Tibial artery (tissue), 4 donors: Measurements from ENCODE around the gene KCTD19.

ENCODE experiments used
- DNase-seq, 2 donors: peaks; one replicate each; pipeline ENCODE4 v3.0.0-alpha.2; 2019
- H3K27ac ChIP-seq, 2 donors: fragments of 200-600 bp; sonication (generic) in 1 of 2; 1 replicate in 1 of 2; 2 replicates in 1 of 2; pipeline ENCODE4 v1.5.1; 2018 to 2019; ENCODE audit warnings: mild to moderate bottlenecking in 1 of 2
- H3K27me3 ChIP-seq, 2 donors: fragments of 200-600 bp; sonication (generic) in 1 of 2; one replicate each; pipeline versions ENCODE4 v1.5.1 to v1.6.0; 2016 to 2019
- H3K36me3 ChIP-seq, 3 donors: fragments of 200-600 bp; sonication (generic) in 2 of 3; one replicate each; pipeline ENCODE4 v1.5.1; 2016 to 2019; ENCODE audit warnings: mild to moderate bottlenecking in 2 of 3
- H3K4me1 ChIP-seq, 4 donors: fragments of 200-600 bp; sonication (generic) in 2 of 4; 1 replicate in 3 of 4; 2 replicates in 1 of 4; pipeline ENCODE4 v1.5.1; 2016 to 2019
- H3K4me3 ChIP-seq, 2 donors: fragments of 200-600 bp; sonication (generic) in 1 of 2; 1 replicate in 1 of 2; 2 replicates in 1 of 2; pipeline ENCODE4 v1.5.1; 2018 to 2019; ENCODE audit warnings: mild to moderate bottlenecking in 2 of 2
- H3K9me3 ChIP-seq, 3 donors: fragments of 200-600 bp; sonication (generic) in 1 of 3; one replicate each; pipeline ENCODE4 v1.5.1; 2016 to 2019
- intact Hi-C: fragments of 100-400 bp; cut with DNase I; formaldehyde crosslinking; loops from one replicate; pipeline ENCODE4 v1.15.0; 2023; ENCODE audit warnings: low total_unique reads
- TF ChIP-seq, protein P1 (sequence below), 2 experiments: fragments of 200-600 bp in 1 of 2; fragments of 450-650 bp in 1 of 2; IDR thresholded peaks; one replicate each; pipeline ENCODE4 v1.5.1; 2017 to 2019; ENCODE audit warnings: antibody characterized with exemption in 2 of 2, mild to moderate bottlenecking in 1 of 2, moderate library complexity in 1 of 2

KCTD19 gene

DNA sequence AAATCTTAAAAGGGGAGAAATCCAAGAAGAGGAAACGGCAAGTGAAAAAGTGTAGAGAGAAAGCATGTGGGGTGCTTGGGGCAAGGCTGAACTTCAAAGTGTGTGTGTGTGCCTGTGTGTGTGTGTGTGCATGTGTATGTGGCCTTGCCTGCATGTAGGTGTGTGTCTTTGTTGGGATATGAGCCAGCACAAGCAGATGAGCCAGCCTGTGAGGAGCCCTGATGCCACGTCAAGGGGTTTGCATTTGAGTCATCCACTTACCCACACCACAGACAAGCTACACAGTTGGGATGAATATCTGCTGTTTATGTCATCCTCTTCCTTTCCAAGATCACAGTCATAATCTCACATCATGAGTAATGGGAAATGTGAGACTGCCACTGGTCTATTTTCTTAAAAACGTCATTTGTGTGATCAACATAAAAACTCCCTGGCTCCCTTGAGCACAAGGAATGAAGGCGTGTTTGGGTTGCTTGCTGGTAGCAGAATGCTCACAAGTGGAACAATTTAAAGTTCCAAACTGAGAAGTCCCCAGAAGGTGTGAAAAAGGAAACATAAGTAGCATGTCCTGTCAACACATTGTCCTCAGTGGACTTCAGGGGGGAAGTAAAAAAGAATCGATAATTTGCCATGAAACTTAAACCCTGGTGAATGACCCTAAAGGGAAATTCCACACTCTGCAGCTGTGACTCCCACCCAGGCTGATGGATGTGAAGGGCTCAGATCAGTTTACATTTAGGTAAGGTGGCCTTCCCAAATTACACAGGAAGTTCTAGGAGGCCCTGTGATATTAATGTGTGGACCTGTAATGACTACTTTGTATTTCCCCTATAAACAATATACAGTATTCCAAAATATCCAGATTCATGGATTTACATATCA lies 14.7 kb downstream of the KCTD19 start:
- DNase-seq: peak; percentile 46 to 66
- Histone ChIP-seq H3K27ac (no peak overlapping the region), H3K4me1 (no peaks in the 10 kb centered on the region), H3K36me3 (no peaks in the 10 kb centered on the region), H3K9me3 (no peaks in the 10 kb centered on the region), H3K27me3 (peaks cover 0 to 3% of the 10 kb centered on the region in 2 donors), H3K4me3 (no peak overlapping the region)
- intact Hi-C loops: no loop called here
- TF ChIP-seq, protein P1, sequence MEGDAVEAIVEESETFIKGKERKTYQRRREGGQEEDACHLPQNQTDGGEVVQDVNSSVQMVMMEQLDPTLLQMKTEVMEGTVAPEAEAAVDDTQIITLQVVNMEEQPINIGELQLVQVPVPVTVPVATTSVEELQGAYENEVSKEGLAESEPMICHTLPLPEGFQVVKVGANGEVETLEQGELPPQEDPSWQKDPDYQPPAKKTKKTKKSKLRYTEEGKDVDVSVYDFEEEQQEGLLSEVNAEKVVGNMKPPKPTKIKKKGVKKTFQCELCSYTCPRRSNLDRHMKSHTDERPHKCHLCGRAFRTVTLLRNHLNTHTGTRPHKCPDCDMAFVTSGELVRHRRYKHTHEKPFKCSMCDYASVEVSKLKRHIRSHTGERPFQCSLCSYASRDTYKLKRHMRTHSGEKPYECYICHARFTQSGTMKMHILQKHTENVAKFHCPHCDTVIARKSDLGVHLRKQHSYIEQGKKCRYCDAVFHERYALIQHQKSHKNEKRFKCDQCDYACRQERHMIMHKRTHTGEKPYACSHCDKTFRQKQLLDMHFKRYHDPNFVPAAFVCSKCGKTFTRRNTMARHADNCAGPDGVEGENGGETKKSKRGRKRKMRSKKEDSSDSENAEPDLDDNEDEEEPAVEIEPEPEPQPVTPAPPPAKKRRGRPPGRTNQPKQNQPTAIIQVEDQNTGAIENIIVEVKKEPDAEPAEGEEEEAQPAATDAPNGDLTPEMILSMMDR (IDR thresholded peaks at IDR 0.05): no peak

DNA sequence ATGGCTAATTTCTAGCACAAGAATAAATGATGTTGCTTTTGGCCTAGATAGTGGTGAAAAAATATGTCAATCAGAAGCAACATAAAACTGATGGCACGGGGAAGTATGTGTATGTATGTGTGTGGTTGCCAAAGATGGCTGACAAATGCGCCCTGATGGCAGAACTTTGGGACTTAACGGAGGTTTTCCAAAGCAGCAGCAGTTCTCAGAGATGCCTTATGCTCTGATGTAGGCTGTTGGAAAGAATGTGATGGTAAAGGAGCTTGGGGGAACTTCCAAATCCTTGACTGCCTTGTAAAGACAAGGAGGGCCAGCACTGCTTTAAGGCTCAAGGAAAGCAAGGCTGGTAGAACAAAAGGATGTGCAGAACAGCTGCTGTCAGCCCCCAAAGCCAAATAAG lies 16.0 kb downstream of the KCTD19 start:
- no peaks in the 10 kb centered on the region for H3K9me3 ChIP-seq
- intact Hi-C loops: no loop called here
- no peak overlapping the region for H3K27ac ChIP-seq
- TF ChIP-seq, protein P1 (IDR thresholded peaks at IDR 0.05): no peak
- H3K4me1 ChIP-seq: no peaks in the 10 kb centered on the region
- no peak overlapping the region for H3K4me3 ChIP-seq
- no peak for DNase-seq
- H3K27me3 ChIP-seq: no peaks in the 10 kb centered on the region
- H3K36me3 ChIP-seq: no peaks in the 10 kb centered on the region

DNA sequence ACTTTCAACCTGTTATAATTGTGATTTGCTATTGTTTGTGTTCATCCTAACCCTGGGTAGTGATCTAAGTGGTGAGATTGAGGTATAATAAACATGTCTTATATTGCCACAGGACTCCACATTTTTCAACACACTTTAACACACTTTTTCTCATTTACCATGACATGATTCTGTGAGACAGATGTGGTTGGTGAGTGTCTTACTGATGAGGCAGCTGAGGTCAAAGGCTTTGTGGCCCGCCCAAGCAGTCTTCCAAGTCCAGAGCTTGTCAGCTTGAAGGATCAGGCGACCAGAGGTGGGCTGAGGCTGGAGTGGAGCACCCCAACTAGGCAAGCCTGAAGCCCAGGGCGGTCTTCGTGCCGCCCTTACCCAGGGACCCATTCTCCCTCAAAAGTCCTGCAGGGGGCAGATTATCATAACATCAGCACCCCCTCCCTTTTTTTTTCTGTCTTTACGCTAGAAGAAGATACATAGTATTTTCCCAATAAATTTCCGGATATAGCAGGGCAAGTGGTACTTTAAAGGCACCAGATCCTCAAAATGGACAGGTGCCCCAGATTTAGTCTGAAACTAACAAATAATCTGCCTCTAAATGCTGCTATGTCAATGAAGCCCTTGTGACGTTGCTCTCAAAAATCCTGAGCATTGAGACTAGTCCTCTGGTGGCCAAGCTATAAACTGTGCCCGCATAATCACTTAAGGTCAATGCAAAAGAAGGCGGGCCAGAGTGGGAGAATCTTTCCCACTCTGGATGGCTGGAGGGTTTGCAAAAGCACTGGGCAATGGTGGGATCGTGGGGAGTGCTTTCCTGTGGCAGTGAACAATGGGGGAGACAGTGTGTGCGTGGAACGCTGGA lies 21.1 kb downstream of the KCTD19 start:
- H3K9me3 ChIP-seq: no peaks in the 10 kb centered on the region
- TF ChIP-seq, protein P1 (IDR thresholded peaks at IDR 0.05): no peak
- intact Hi-C loops: no loop called here
- H3K27me3 ChIP-seq: no peaks in the 10 kb centered on the region
- no peak overlapping the region for H3K27ac ChIP-seq
- no peak overlapping the region for H3K4me3 ChIP-seq
- peak in 1 of 2 donors; percentile 35 for DNase-seq
- H3K4me1 ChIP-seq: peaks cover 0 to 5% (median 2%) of the 10 kb centered on the region in 4 donors
- no peaks in the 10 kb centered on the region for H3K36me3 ChIP-seq

DNA sequence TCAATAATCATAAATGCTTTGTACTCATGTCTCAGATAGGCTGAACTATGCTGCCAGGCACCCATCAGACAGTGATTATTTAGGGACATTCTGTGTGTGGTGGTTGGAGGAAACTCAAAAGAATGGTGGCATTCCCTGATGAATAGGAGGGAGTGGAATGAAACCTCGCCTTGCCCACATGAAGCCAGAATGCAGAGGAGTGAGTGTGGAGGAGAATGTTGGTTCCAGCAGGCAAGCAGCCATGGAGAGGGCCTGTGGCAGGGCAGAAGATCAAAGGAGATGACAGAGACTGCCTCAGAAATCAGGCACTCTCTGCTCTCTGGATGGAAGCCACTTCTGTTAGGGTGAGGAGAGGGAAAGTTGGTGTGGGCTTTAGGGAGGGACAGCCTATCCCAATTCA lies 22.5 kb downstream of the KCTD19 start:
- no peaks in the 10 kb centered on the region for H3K9me3 ChIP-seq
- no peak overlapping the region for H3K27ac ChIP-seq
- DNase-seq: peak in 1 of 2 donors; percentile 10
- no peaks in the 10 kb centered on the region for H3K36me3 ChIP-seq
- H3K4me3 ChIP-seq: no peak overlapping the region
- no peaks in the 10 kb centered on the region for H3K27me3 ChIP-seq
- intact Hi-C loops: no loop called here
- H3K4me1 ChIP-seq: peaks cover 0 to 5% (median 2%) of the 10 kb centered on the region in 4 donors
- TF ChIP-seq, protein P1 (IDR thresholded peaks at IDR 0.05): no peak

DNA sequence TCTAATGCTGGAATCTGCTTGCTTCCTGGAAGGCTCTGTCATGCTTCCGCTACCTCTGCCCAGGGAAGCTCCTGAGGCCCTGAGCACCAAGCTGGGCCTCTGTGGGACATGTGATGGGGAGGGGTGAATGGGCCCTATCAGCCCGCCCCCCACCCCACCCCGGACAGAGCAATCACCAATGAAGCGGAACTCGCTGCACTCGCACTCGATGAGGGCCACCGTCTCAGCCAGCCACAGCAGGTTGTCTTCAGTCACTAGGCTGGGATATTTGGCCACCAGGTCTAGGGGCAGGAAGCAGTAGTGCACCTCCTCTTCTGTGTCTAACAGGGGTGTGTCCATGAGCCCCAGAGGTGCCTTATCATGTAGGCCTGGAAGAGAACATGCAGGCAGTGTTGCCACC lies 23.6 kb downstream of the KCTD19 start:
- Histone ChIP-seq H3K4me3 (no peak overlapping the region), H3K27ac (no peak overlapping the region), H3K9me3 (no peaks in the 10 kb centered on the region), H3K36me3 (no peaks in the 10 kb centered on the region), H3K4me1 (peaks cover 0 to 5% (median 2%) of the 10 kb centered on the region in 4 donors), H3K27me3 (no peaks in the 10 kb centered on the region)
- TF ChIP-seq, protein P1 (IDR thresholded peaks at IDR 0.05): no peak
- peak in 1 of 2 donors; percentile 52 for DNase-seq
- intact Hi-C loops: no loop called here
